Panc1 (cell line): ENCODE measurements around the gene BACE2. TPM values are rescaled to one million over a fixed set of nuclear protein-coding genes. Genes with fewer than 3 reads are reported as not detected.

Experiments
- ATAC-seq: fragments of 200-7000 bp; cut with Tn5 transposase; 2 replicates; pipeline ENCODE4 v1.9.1; 2020; ENCODE audit warnings: mild to moderate bottlenecking, moderate library complexity
- BruUV-seq: library from RNA; stranded (reverse); fragments of 400-500 nt; replicated peaks from 2 replicates; lab custom pipeline; 2021; lab: Mats Ljungman, UMichigan
- CTCF ChIA-PET: fragments of 300-600 bp; sonication (Branson Sonifier 250); formaldehyde crosslinking; loops from one replicate; lab custom pipeline; 2022; ENCODE audit warnings: antibody characterized with exemption; lab: Charles Lee
- POLR2A ChIA-PET: fragments of 300-600 bp; sonication (Branson Sonifier 250); formaldehyde crosslinking; loops from one replicate; lab custom pipeline; 2022; ENCODE audit warnings: antibody characterized with exemption; lab: Charles Lee
- DNase-seq: peaks from one replicate; pipeline ENCODE4 v3.0.0-alpha.2; 2010; ENCODE audit warnings: low read depth, low spot score
- H3K27ac ChIP-seq: 2 replicates; pipeline ENCODE4 v1.5.1; 2011; ENCODE audit warnings: mild to moderate bottlenecking, low read length, inconsistent platforms
- H3K27me3 ChIP-seq: fragments of 200-500 bp; sonication (Bioruptor generic); 2 replicates; pipeline ENCODE4 v1.6.0; 2014; ENCODE audit warnings: low read length, inconsistent platforms; ENCODE audit not compliant: control insufficient read depth, insufficient read depth
- H3K36me3 ChIP-seq: fragments of 200-500 bp; sonication (Bioruptor generic); 2 replicates; pipeline ENCODE4 v1.5.1; 2014; ENCODE audit warnings: inconsistent platforms, mild to moderate bottlenecking, low read length, moderate library complexity; ENCODE audit not compliant: control insufficient read depth, insufficient read depth
- H3K4me1 ChIP-seq: 2 replicates; pipeline ENCODE4 v1.5.1; 2011; ENCODE audit warnings: inconsistent platforms, mild to moderate bottlenecking, low read length, moderate library complexity; ENCODE audit not compliant: control insufficient read depth, insufficient read depth
- H3K4me3 ChIP-seq, 2 experiments: 2 replicates each; pipeline ENCODE4 v1.5.1; 2011 to 2012; ENCODE audit warnings: low read depth in 2 of 2, low read length in 2 of 2, mild to moderate bottlenecking in 2 of 2, inconsistent platforms in 1 of 2, moderate library complexity in 1 of 2
- H3K9me3 ChIP-seq: fragments of 200-500 bp; sonication (Bioruptor generic); 2 replicates; pipeline ENCODE4 v1.5.1; 2014; ENCODE audit warnings: low read depth, mild to moderate bottlenecking, inconsistent platforms, low read length, moderate library complexity; ENCODE audit not compliant: control insufficient read depth, insufficient read depth
- POLR2AphosphoS5 ChIP-seq: IDR thresholded peaks from 2 replicates; pipeline ENCODE4 v1.6.1; 2012; ENCODE audit warnings: mild to moderate bottlenecking, low read depth, low read length, moderate library complexity
- REST ChIP-seq, 2 experiments: IDR thresholded peaks; 2 replicates each; pipeline ENCODE4 v1.6.1; 2011 to 2012; ENCODE audit warnings: low read depth in 2 of 2, control low read depth in 1 of 2, low read length in 1 of 2, mild to moderate bottlenecking in 1 of 2, moderate library complexity in 1 of 2; ENCODE audit not compliant: insufficient read depth in 1 of 2
- SIN3A ChIP-seq: IDR thresholded peaks from 2 replicates; pipeline ENCODE4 v1.6.1; 2012; ENCODE audit warnings: low read depth, mild to moderate bottlenecking, low read length, moderate library complexity, borderline replicate concordance; ENCODE audit not compliant: insufficient read depth
- TCF7L2 ChIP-seq: IDR thresholded peaks from 2 replicates; pipeline ENCODE4 v1.6.1; 2011; ENCODE audit warnings: mild to moderate bottlenecking, low read depth, low read length, inconsistent platforms
- in situ Hi-C: cut with HindIII; loops from 2 replicates; pipeline ENCODE4 v1.10.0; 2016; ENCODE audit warnings: low sequenced_read_pairs, low pct_unique_long_range_greater_than_20kb
- intact Hi-C: fragments of 100-400 bp; cut with micrococcal nuclease; formaldehyde crosslinking; loops from one replicate; pipeline ENCODE4 v1.10.0; 2022; ENCODE audit not compliant: unreplicated experiment
- total RNA-seq: library from RNA; stranded (reverse); gene quantifications from one replicate; pipeline ENCODE4 v1.2.1, GENCODE V29; 2021; ENCODE audit not compliant: unreplicated experiment
- TF ChIP-seq, protein P1 (sequence below): fragments of 450-650 bp; IDR thresholded peaks from 2 replicates; pipeline ENCODE4 v1.5.1; 2017; ENCODE audit warnings: mild to moderate bottlenecking

The BACE2 gene
- total RNA-seq, 1 experiment from 2014 or later, result 16.3 TPM

GRCh38 chr21:41137889-41138288 lies 30.1 kb upstream of the BACE2 start:
- ChIA-PET CTCF (no interaction called here), POLR2A (no interaction called here)
- TF ChIP-seq SIN3A, result no peak
- TF ChIP-seq REST (IDR thresholded peaks at IDR 0.05; ENCODE audit: insufficient read depth in 1 of 2, low read depth in 2 of 2, low read length in 1 of 2), result no peak
- TF ChIP-seq, protein P1, sequence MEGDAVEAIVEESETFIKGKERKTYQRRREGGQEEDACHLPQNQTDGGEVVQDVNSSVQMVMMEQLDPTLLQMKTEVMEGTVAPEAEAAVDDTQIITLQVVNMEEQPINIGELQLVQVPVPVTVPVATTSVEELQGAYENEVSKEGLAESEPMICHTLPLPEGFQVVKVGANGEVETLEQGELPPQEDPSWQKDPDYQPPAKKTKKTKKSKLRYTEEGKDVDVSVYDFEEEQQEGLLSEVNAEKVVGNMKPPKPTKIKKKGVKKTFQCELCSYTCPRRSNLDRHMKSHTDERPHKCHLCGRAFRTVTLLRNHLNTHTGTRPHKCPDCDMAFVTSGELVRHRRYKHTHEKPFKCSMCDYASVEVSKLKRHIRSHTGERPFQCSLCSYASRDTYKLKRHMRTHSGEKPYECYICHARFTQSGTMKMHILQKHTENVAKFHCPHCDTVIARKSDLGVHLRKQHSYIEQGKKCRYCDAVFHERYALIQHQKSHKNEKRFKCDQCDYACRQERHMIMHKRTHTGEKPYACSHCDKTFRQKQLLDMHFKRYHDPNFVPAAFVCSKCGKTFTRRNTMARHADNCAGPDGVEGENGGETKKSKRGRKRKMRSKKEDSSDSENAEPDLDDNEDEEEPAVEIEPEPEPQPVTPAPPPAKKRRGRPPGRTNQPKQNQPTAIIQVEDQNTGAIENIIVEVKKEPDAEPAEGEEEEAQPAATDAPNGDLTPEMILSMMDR, result no peak
- no peak for TF ChIP-seq TCF7L2
- no peak for TF ChIP-seq POLR2AphosphoS5

DNA sequence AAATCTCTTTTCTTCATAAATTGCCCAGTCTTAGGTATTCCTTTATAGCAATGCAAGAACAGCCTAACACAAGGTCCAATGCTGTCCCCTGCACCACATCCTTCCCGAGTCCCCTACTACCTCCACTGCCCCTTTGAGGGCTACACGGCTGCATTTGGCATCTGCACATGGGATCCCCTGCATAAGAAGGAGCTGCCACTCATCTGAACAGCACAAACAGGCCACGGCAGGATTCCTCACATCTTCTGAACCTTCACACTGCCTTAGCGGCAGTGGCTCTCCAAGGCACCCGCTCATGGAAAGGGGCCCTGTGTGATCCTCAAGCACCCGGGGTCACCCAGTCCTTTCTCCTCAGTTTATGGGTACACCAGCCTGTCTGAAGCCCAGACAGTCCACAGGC lies 29.2 kb upstream of the BACE2 start:
- no peak overlapping the region for H3K27ac ChIP-seq
- intact Hi-C loops (no loop called here), in situ Hi-C loops (no loop called here)
- DNase-seq (no peak), ATAC-seq (no peak)
- no peaks in the 10 kb centered on the region for H3K36me3 ChIP-seq
- no peak overlapping the region for H3K4me3 ChIP-seq
- TF ChIP-seq POLR2AphosphoS5, result no peak
- no peak for TF ChIP-seq SIN3A
- TF ChIP-seq TCF7L2, result no peak
- TF ChIP-seq, protein P1, result no peak
- TF ChIP-seq REST (IDR thresholded peaks at IDR 0.05; ENCODE audit: insufficient read depth in 1 of 2, low read depth in 2 of 2, low read length in 1 of 2), result no peak
- ChIA-PET POLR2A (no interaction called here), CTCF (no interaction called here)
- H3K27me3 ChIP-seq, result no peaks in the 10 kb centered on the region; the same call in 1 of the 2 replicates
- BruUV-seq, result no TSS peak
- H3K4me1 ChIP-seq, result no peaks in the 10 kb centered on the region
- no peaks in the 10 kb centered on the region for H3K9me3 ChIP-seq

More at GRCh38 chr21:41137889-41138288, 30.1 kb upstream of the BACE2 start:
- Histone ChIP-seq H3K4me3 (no peak overlapping the region), H3K9me3 (no peaks in the 10 kb centered on the region), H3K27ac (no peak overlapping the region), H3K36me3 (no peaks in the 10 kb centered on the region), H3K27me3 (no peaks in the 10 kb centered on the region; the same call in 1 of the 2 replicates), H3K4me1 (no peaks in the 10 kb centered on the region)
- no peak for ATAC-seq
- no peak for DNase-seq
- in situ Hi-C loops, result no loop called here
- intact Hi-C loops, result no loop called here
- BruUV-seq, result no TSS peak
